HepG2 (cell line): ENCODE measurements around the gene ZNF772. TPM values are rescaled to one million over a fixed set of nuclear protein-coding genes. Genes with fewer than 3 reads are reported as not detected.

Source experiments
- CREB1 ChIP-seq, 2 experiments: fragments of 450-650 bp in 1 of 2; IDR thresholded peaks; 2 replicates each; pipeline ENCODE4 v1.6.1; 2016 to 2017; ENCODE audit warnings: control low read depth in 1 of 2, mild to moderate bottlenecking in 1 of 2, missing compliant biosample characterization in 1 of 2, missing genetic modification characterization in 1 of 2
- E2F1 ChIP-seq: sonication (generic); formaldehyde crosslinking; IDR thresholded peaks from 2 replicates; pipeline ENCODE4 v1.5.0; 2020; ENCODE audit warnings: missing genetic modification reagents
- IKZF5 ChIP-seq: IDR thresholded peaks from 2 replicates; pipeline ENCODE4 v1.6.1; 2018; ENCODE audit warnings: missing genetic modification reagents, mild to moderate bottlenecking, missing compliant biosample characterization
- MAFF ChIP-seq: IDR thresholded peaks from 2 replicates; pipeline ENCODE4 v1.6.1; 2011; ENCODE audit warnings: low read depth, low read length, improper control_type of control experiment
- MIXL1 ChIP-seq: IDR thresholded peaks from 2 replicates; pipeline ENCODE4 v1.6.1; 2016
- MTF2 ChIP-seq: sonication (generic); formaldehyde crosslinking; IDR thresholded peaks from 2 replicates; pipeline ENCODE4 v1.5.0; 2020; ENCODE audit warnings: missing genetic modification reagents, borderline replicate concordance
- POLR2G ChIP-seq: fragments of 200-400 bp; formaldehyde crosslinking; IDR thresholded peaks from 2 replicates; pipeline ENCODE4 v1.6.1; 2018; ENCODE audit warnings: mild to moderate bottlenecking, low read depth, low read length, moderate library complexity
- RFX3 ChIP-seq: IDR thresholded peaks from 2 replicates; pipeline ENCODE4 v1.6.1; 2016; ENCODE audit warnings: missing biosample characterization, missing genetic modification reagents
- RXRA ChIP-seq: sonication (generic); formaldehyde crosslinking; IDR thresholded peaks from 2 replicates; pipeline ENCODE4 v1.5.1; 2020; ENCODE audit warnings: missing genetic modification reagents
- SAP130 ChIP-seq: IDR thresholded peaks from 2 replicates; pipeline ENCODE4 v1.6.1; 2016; ENCODE audit warnings: low read depth
- SNRNP70 ChIP-seq: fragments of 200-400 bp; formaldehyde crosslinking; IDR thresholded peaks from 2 replicates; pipeline ENCODE4 v1.6.1; 2017; ENCODE audit warnings: mild to moderate bottlenecking, low read depth, low read length, moderate library complexity
- SRF ChIP-seq: IDR thresholded peaks from 2 replicates; pipeline ENCODE4 v1.6.1; 2011; ENCODE audit warnings: mild to moderate bottlenecking, low read depth, low read length, moderate library complexity
- SRSF9 ChIP-seq: fragments of 200-400 bp; formaldehyde crosslinking; IDR thresholded peaks from 2 replicates; pipeline ENCODE4 v1.6.1; 2018; ENCODE audit warnings: borderline replicate concordance, mild to moderate bottlenecking, low read depth, low read length; ENCODE audit not compliant: insufficient read depth, poor library complexity, severe bottlenecking
- TEAD2 ChIP-seq: sonication (generic); formaldehyde crosslinking; IDR thresholded peaks from 2 replicates; pipeline ENCODE4 v1.9.0; 2021; ENCODE audit warnings: missing genetic modification reagents
- USF2 ChIP-seq, 2 experiments: sonication (generic) in 1 of 2; formaldehyde crosslinking in 1 of 2; IDR thresholded peaks; 2 replicates each; pipeline versions ENCODE4 v1.5.1 to v1.6.1; 2011 to 2020; ENCODE audit warnings: borderline replicate concordance in 1 of 2, low read depth in 1 of 2, low read length in 1 of 2, mild to moderate bottlenecking in 1 of 2, missing genetic modification reagents in 1 of 2, moderate library complexity in 1 of 2
- ZNF24 ChIP-seq: fragments of 450-650 bp; IDR thresholded peaks from 2 replicates; pipeline ENCODE4 v1.6.1; 2017; ENCODE audit warnings: antibody characterized with exemption, mild to moderate bottlenecking
- ZNF296 ChIP-seq: sonication (generic); formaldehyde crosslinking; conservative IDR thresholded peaks from 2 replicates; pipeline ENCODE4 v1.5.0; 2020; ENCODE audit warnings: mild to moderate bottlenecking, missing genetic modification reagents
- ZNF704 ChIP-seq: sonication (generic); formaldehyde crosslinking; IDR thresholded peaks from 2 replicates; pipeline ENCODE4 v1.8.1; 2023; ENCODE audit warnings: mild to moderate bottlenecking, inconsistent platforms, moderate library complexity, missing genetic modification reagents, borderline replicate concordance
- ZNF746 ChIP-seq: sonication (generic); formaldehyde crosslinking; IDR thresholded peaks from 2 replicates; pipeline ENCODE4 v1.8.0; 2022; ENCODE audit warnings: mild to moderate bottlenecking, missing genetic modification reagents
- ZNF776 ChIP-seq: sonication (generic); formaldehyde crosslinking; IDR thresholded peaks from 2 replicates; pipeline ENCODE4 v1.4.0; 2020; ENCODE audit warnings: mild to moderate bottlenecking, missing genetic modification reagents
- ZNF780A ChIP-seq: sonication (generic); formaldehyde crosslinking; IDR thresholded peaks from 2 replicates; pipeline ENCODE4 v1.8.0; 2022; ENCODE audit warnings: mild to moderate bottlenecking, missing genetic modification reagents, moderate library complexity
- ZNF782 ChIP-seq: sonication (generic); formaldehyde crosslinking; IDR thresholded peaks from 2 replicates; pipeline ENCODE4 v1.4.0; 2020; ENCODE audit warnings: missing genetic modification reagents, mild to moderate bottlenecking, borderline replicate concordance
- polyA plus RNA-seq, 8 experiments: library from polyadenylated mRNA; depleted of rRNA in 3 of 8; stranded (reverse) in 7 of 8; unstranded in 1 of 8; fragments of >200 nt; fragmentation: Illumina TruSeq in 4 of 8; extraction: Trizol in 4 of 8; gene quantifications; 2 replicates each; pipeline versions ENCODE4 v1.2.1 to v1.2.3, GENCODE V29; 2011 to 2016; ENCODE audit warnings: low read depth in 4 of 8, missing spikeins in 1 of 8, mixed read lengths in 1 of 8; ENCODE audit not compliant: insufficient read depth in 1 of 8
- total RNA-seq, 5 experiments: library from RNA; depleted of rRNA; stranded (reverse); fragments of >200 nt; fragmentation: Illumina TruSeq; extraction: Trizol; gene quantifications; 2 replicates each; pipeline ENCODE4 v1.2.3, GENCODE V29; 2016; ENCODE audit warnings: low read depth in 1 of 5

ZNF772 gene
- total and polyA plus RNA-seq, 2 of the 13 experiments (the other 11 are each of a cell fraction or from before 2014, with no cell fraction given): 3.1 to 17.2 TPM

GRCh38 chr19:57435062-57435978 lies 42.0 kb downstream of the ZNF772 start, which contains the start of gene ZNF749 (continued):
- TF ChIP-seq ZNF704 (CRISPR knock-in tag): no peak
- peak; percentile 32; the same call in 1 of the 2 replicates for TF ChIP-seq RXRA
- TF ChIP-seq SNRNP70: no peak
- no peak for TF ChIP-seq ZNF746 (CRISPR knock-in tag)
- 0 out of 2 replicates have a peak, but pooled peaks have one; percentile 22 for TF ChIP-seq SRF
- TF ChIP-seq IKZF5: peak; percentile 47; the same call in 1 of the 2 replicates
- no peak for TF ChIP-seq MTF2
- no peak for TF ChIP-seq MAFF
- TF ChIP-seq POLR2G: peak; percentile 90
- TF ChIP-seq SAP130: peak; percentile 90
- no peak for TF ChIP-seq SRSF9
- TF ChIP-seq ZNF24: no peak
- TF ChIP-seq CREB1 (IDR thresholded peaks at IDR 0.05): peak; percentile 82
- TF ChIP-seq CREB1 (CRISPR knock-in tag; IDR thresholded peaks at IDR 0.05): peak; percentile 97
- TF ChIP-seq ZNF782 (CRISPR knock-in tag): no peak
- TF ChIP-seq ZNF780A: peak; percentile 29; the same call in 1 of the 2 replicates
- no peak for TF ChIP-seq TEAD2
- 0 out of 2 replicates have a peak, but pooled peaks have one; percentile 65 for TF ChIP-seq E2F1
- no peak for TF ChIP-seq ZNF296 (CRISPR knock-in tag)
- TF ChIP-seq USF2 (IDR thresholded peaks at IDR 0.05; ENCODE audit: low read depth, low read length): no peak
- TF ChIP-seq USF2 (CRISPR knock-in tag; IDR thresholded peaks at IDR 0.05; ENCODE audit: borderline replicate concordance): no peak
- TF ChIP-seq ZNF776 (CRISPR knock-in tag): peak; percentile 23
- TF ChIP-seq RFX3 (CRISPR knock-in tag): peak; percentile 11; the same call in 1 of the 2 replicates
- TF ChIP-seq MIXL1 (CRISPR knock-in tag): peak; percentile 86
